ENCODE measurements around the gene ARL15.

DNA sequence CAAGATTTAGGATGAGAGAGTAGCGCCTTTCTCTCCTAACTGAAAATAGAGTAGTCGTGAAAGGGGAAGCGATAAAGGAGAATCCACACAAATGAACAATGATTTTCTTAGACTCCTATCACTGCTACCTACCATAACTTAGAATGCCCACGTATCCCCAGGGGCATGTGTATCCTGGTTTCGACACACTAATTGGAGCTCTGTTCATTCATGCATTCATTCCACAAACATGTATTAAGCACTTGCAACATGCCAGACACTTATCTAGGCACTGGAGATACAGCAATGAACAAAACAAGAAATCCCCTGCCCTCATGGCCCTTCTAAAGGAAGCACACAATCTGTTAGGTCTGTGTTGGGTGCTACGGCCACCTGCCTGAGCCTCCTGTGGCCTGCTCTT lies 40.0 kb downstream of the ARL15 start:
- TF ChIP-seq POLR2AphosphoS5 (IDR thresholded peaks at IDR 0.05; ENCODE audit: insufficient read depth, low read depth, low read length) = no peak
- no peak for TF ChIP-seq POLR2A (IDR thresholded peaks at IDR 0.05; ENCODE audit: low read depth, low read length)
- TF ChIP-seq, protein P1, sequence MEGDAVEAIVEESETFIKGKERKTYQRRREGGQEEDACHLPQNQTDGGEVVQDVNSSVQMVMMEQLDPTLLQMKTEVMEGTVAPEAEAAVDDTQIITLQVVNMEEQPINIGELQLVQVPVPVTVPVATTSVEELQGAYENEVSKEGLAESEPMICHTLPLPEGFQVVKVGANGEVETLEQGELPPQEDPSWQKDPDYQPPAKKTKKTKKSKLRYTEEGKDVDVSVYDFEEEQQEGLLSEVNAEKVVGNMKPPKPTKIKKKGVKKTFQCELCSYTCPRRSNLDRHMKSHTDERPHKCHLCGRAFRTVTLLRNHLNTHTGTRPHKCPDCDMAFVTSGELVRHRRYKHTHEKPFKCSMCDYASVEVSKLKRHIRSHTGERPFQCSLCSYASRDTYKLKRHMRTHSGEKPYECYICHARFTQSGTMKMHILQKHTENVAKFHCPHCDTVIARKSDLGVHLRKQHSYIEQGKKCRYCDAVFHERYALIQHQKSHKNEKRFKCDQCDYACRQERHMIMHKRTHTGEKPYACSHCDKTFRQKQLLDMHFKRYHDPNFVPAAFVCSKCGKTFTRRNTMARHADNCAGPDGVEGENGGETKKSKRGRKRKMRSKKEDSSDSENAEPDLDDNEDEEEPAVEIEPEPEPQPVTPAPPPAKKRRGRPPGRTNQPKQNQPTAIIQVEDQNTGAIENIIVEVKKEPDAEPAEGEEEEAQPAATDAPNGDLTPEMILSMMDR (IDR thresholded peaks at IDR 0.05; ENCODE audit: extremely low read depth in 1 of 2, insufficient read depth in 1 of 2, low read depth in 1 of 2, low read length in 2 of 2) = no peak
- TF ChIP-seq EZH2 (IDR thresholded peaks at IDR 0.05; ENCODE audit: borderline replicate concordance, low read depth, low read length, severe bottlenecking) = no peak
- TF ChIP-seq, protein P2, sequence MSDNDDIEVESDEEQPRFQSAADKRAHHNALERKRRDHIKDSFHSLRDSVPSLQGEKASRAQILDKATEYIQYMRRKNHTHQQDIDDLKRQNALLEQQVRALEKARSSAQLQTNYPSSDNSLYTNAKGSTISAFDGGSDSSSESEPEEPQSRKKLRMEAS (IDR thresholded peaks at IDR 0.05; ENCODE audit: insufficient read depth, insufficient read length) = no peak
- no peak for TF ChIP-seq MYC (IDR thresholded peaks at IDR 0.05; ENCODE audit: low read depth, low read length)
- no peak for TF ChIP-seq FOS (IDR thresholded peaks at IDR 0.05; ENCODE audit: borderline replicate concordance, insufficient read depth, low read length)

Measured in endothelial cell of umbilical vein (primary cell).